ENCODE results near the gene ANKRD40CL.
"Not testable (repeated sequence)": the region's sequence is repeated elsewhere in the genome, so short reads cannot be mapped to it uniquely, and the experiment has no call there.

The ANKRD40CL gene

DNA sequence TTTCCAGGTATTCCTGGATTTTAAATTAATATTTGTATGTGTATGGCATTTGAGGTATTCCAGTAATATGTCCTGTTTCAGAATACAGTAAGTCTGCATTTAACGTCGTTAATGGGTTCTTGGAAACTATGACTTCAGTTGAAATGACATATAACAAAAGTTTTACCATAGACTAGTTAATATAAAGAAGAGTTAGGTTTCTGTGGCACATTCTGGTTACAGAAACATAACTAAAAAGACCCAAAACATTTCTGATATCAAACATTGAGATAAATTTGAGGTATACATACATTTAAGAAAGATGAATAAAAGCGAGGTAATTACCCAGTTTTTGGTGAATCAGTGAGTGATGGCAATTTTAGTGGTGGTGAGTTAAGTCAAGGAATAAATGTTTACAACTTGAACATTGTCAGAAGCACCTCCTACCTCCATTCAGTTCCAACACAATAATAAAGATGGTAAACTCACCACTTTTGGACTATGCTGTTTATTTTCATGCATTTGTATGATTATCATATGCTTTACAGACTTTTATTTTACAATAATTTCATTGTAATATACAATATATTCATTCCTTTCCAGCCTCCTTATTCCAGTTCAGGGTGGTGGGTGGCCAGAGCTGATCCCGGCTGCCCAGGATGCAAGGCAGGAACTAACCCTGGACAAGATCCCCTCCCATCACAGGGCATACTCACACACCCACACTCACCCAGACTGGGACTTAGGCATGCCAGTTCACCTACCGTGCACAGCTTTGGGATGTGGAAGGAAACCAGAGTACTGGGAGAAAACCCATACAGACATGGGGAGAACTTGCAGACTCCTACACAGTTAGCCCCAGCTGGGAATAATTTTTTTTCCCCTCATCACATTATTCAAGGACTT lies 38.2 kb downstream of the ANKRD40CL start:
- Histone ChIP-seq H2AFZ (ENCODE audit: low read depth, low read length) (no peak overlapping the region), H3K27me3 (ENCODE audit: low read depth, low read length) (no peaks in the 10 kb centered on the region), H3K4me2 (ENCODE audit: low read length) (no peak overlapping the region), H3K9ac (ENCODE audit: low read length) (no peak overlapping the region), H3K27ac (ENCODE audit: low read length) (no peak overlapping the region), H3K4me3 (ENCODE audit: low read length) (no peak overlapping the region), H3K36me3 (replicated peaks; ENCODE audit: low read depth, low read length) (peaks cover 16% of the 10 kb centered on the region), H3K79me2 (ENCODE audit: low read length) (peaks cover 100% of the 10 kb centered on the region), H3K9me3 (ENCODE audit: insufficient read depth, low read length) (no peaks in the 10 kb centered on the region), H3K4me1 (ENCODE audit: low read length) (peaks cover 16% of the 10 kb centered on the region; the same call in 1 of the 2 replicates), H4K20me1 (ENCODE audit: insufficient read depth, low read length) (peaks cover 91% of the 10 kb centered on the region)
- no peak for TF ChIP-seq EZH2phosphoT487 (IDR thresholded peaks at IDR 0.05; ENCODE audit: low read depth)
- TF ChIP-seq, protein P1, sequence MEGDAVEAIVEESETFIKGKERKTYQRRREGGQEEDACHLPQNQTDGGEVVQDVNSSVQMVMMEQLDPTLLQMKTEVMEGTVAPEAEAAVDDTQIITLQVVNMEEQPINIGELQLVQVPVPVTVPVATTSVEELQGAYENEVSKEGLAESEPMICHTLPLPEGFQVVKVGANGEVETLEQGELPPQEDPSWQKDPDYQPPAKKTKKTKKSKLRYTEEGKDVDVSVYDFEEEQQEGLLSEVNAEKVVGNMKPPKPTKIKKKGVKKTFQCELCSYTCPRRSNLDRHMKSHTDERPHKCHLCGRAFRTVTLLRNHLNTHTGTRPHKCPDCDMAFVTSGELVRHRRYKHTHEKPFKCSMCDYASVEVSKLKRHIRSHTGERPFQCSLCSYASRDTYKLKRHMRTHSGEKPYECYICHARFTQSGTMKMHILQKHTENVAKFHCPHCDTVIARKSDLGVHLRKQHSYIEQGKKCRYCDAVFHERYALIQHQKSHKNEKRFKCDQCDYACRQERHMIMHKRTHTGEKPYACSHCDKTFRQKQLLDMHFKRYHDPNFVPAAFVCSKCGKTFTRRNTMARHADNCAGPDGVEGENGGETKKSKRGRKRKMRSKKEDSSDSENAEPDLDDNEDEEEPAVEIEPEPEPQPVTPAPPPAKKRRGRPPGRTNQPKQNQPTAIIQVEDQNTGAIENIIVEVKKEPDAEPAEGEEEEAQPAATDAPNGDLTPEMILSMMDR (IDR thresholded peaks at IDR 0.05; ENCODE audit: low read depth, low read length): no peak

DNA sequence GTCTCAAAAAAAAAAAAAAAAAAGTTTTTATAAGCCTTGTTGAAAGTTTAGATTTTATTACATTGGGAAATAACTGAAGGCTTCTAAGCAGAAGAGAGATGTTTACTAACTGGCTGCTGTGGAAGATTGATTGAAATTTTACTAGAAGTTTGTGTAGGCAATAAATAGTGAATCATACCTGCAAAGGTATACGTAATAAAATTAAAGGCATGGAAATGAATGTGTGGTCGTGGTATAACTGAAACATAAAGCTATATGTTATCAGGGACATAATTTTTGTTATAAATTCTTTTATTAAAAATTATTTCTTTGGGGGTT lies 39.2 kb downstream of the ANKRD40CL start:
- Histone ChIP-seq H3K4me2 (ENCODE audit: low read length) (no peak overlapping the region), H3K9me3 (ENCODE audit: insufficient read depth, low read length) (no peaks in the 10 kb centered on the region), H2AFZ (ENCODE audit: low read depth, low read length) (no peak overlapping the region), H3K9ac (ENCODE audit: low read length) (no peak overlapping the region), H3K27ac (ENCODE audit: low read length) (no peak overlapping the region), H3K4me1 (ENCODE audit: low read length) (peaks cover 20% of the 10 kb centered on the region), H3K79me2 (ENCODE audit: low read length) (peaks cover 100% of the 10 kb centered on the region), H3K27me3 (ENCODE audit: low read depth, low read length) (no peaks in the 10 kb centered on the region), H3K36me3 (replicated peaks; ENCODE audit: low read depth, low read length) (peaks cover 21% of the 10 kb centered on the region), H4K20me1 (ENCODE audit: insufficient read depth, low read length) (peaks cover 97% of the 10 kb centered on the region), H3K4me3 (ENCODE audit: low read length) (no peak overlapping the region)
- TF ChIP-seq, protein P1 (IDR thresholded peaks at IDR 0.05; ENCODE audit: low read depth, low read length): no peak
- no peak for TF ChIP-seq EZH2phosphoT487 (IDR thresholded peaks at IDR 0.05; ENCODE audit: low read depth)

DNA sequence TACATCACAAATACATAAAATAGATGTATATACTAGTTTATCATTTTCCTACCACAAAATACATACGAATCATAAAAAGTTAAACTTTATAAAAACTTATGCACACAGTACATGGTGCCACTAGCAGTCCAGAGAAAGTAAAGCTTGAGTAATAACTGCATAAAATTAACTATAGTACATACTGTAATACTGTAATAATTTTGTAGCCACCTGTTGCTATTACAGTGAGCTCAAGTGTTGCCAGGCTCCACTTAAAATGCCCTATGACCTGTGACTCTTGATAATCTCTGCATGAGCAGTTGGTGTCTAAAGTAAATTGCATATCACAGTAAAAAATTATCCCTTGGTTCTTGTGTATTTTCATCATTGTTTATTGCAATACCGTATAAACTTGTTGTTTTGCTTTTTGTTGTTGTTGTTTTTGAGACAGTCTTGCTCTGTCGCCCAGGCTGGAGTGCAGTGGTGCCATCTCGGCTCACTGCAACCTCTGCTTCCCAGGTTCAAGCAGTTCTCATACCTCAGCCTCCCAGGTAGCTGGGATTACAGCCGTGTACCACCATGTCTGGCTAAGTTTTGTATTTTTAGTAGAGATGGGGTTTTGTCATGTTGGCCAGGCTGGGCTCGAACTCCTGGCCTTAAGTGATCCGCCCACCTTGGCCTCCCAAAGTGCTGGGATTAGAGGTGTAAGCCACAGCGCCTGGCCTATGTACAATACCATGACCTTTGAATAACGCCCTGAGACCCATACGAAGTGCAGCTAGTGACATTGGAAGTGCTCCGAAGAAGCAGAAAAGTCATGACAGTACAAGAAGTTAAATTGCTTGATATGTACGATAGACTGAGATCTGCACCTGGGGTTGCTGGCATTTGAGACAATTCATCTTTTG lies 41.3 kb downstream of the ANKRD40CL start:
- no peaks in the 10 kb centered on the region for H3K9me3 ChIP-seq (ENCODE audit: insufficient read depth, low read length)
- no peak overlapping the region for H2AFZ ChIP-seq (ENCODE audit: low read depth, low read length)
- H3K36me3 ChIP-seq (replicated peaks; ENCODE audit: low read depth, low read length): peaks cover 26% of the 10 kb centered on the region
- H3K4me2 ChIP-seq (ENCODE audit: low read length): no peak overlapping the region
- peaks cover 19% of the 10 kb centered on the region for H3K4me1 ChIP-seq (ENCODE audit: low read length)
- H4K20me1 ChIP-seq (ENCODE audit: insufficient read depth, low read length): peaks cover 97% of the 10 kb centered on the region
- H3K27me3 ChIP-seq (ENCODE audit: low read depth, low read length): no peaks in the 10 kb centered on the region
- TF ChIP-seq, protein P1 (IDR thresholded peaks at IDR 0.05; ENCODE audit: low read depth, low read length): no peak
- TF ChIP-seq EZH2phosphoT487 (IDR thresholded peaks at IDR 0.05; ENCODE audit: low read depth): no peak
- H3K9ac ChIP-seq (ENCODE audit: low read length): no peak overlapping the region
- H3K4me3 ChIP-seq (ENCODE audit: low read length): no peak overlapping the region
- H3K27ac ChIP-seq (ENCODE audit: low read length): no peak overlapping the region
- H3K79me2 ChIP-seq (ENCODE audit: low read length): peaks cover 100% of the 10 kb centered on the region

DNA sequence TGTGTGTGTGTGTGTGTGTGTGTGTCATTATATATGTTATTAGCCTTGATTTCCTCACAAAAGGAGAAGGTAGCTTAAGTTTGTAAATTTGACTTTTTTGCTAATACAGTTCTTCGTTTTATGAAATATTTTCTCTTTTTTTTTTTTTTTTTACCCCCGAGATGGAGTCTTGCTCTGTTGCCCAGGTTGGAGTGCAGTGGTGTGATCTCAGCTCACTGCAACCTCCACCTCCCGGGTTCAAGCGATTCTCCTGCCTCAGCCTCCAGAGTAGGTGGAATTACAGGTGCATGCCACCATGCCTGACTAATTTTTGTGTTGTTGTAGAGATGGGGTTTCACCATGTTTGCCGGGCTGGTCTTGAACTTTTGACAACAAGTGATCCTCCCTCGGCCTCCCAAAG lies 42.7 kb downstream of the ANKRD40CL start:
- Histone ChIP-seq H3K79me2 (ENCODE audit: low read length) (peaks cover 100% of the 10 kb centered on the region), H4K20me1 (ENCODE audit: insufficient read depth, low read length) (peaks cover 97% of the 10 kb centered on the region), H3K36me3 (replicated peaks; ENCODE audit: low read depth, low read length) (peaks cover 26% of the 10 kb centered on the region), H3K4me1 (ENCODE audit: low read length) (peaks cover 19% of the 10 kb centered on the region)
- not testable (repeated sequence) for H3K27me3 ChIP-seq (ENCODE audit: low read depth, low read length); H3K9ac ChIP-seq (ENCODE audit: low read length); H3K9me3 ChIP-seq (ENCODE audit: insufficient read depth, low read length); H3K4me3 ChIP-seq (ENCODE audit: low read length); H3K4me2 ChIP-seq (ENCODE audit: low read length); H3K27ac ChIP-seq (ENCODE audit: low read length); H2AFZ ChIP-seq (ENCODE audit: low read depth, low read length)

Measured in OCI-LY3 (cell line).